ENCODE measurements around the gene PDX1. TPM values are rescaled to one million over a fixed set of nuclear protein-coding genes. Genes with fewer than 3 reads are reported as not detected.
A peak's percentile ranks its signal among the peaks of the same experiment; 100 is the strongest.

Gene PDX1
- total RNA-seq, 1 experiment from 2014 or later, result not detected

- TF ChIP-seq NFYB (CRISPR knock-in tag; conservative IDR thresholded peaks at IDR 0.05; ENCODE audit: low read depth) (peak; percentile 68; the same call in 1 of the 2 replicates), ZBTB21 (CRISPR knock-in tag; IDR thresholded peaks at IDR 0.05; ENCODE audit: borderline replicate concordance) (no peak), USF1 (CRISPR knock-in tag; IDR thresholded peaks at IDR 0.05) (peak; percentile 93; the same call in 1 of the 2 replicates)
- no peak overlapping the region for H3K27ac Mint-ChIP-seq
- H3K4me1 Mint-ChIP-seq, result peaks cover 53% of the 10 kb centered on the region
- no peak for ATAC-seq
- no peak overlapping the region for H3K4me3 Mint-ChIP-seq
- ChIA-PET CTCF (interaction anchor here (0.7 to 4.3 kb wide), 7 partner anchors 34 to 123 kb away, joined by 3 to 35 read pairs (median 7); no protein-coding TSS in a partner anchor), POLR2A (interaction anchor here (0.6 kb wide), 1 partner anchor 61 kb away, joined by 4 read pairs; no protein-coding TSS in a partner anchor)
- H3K9me3 Mint-ChIP-seq, result no peaks in the 10 kb centered on the region
- no peak for DNase-seq (ENCODE audit: low spot score)
- peaks cover 99% of the 10 kb centered on the region for H3K27me3 Mint-ChIP-seq (ENCODE audit: low read depth)
- H3K36me3 Mint-ChIP-seq, result peaks cover 3% of the 10 kb centered on the region; the same call in 1 of the 2 replicates
Observed at GRCh38 chr13:27919659-27919933, 204 bp upstream of the PDX1 start.

GRCh38 chr13:27920677-27921420 is 1.0 kb downstream of the PDX1 start:
- CTCF ChIA-PET, result interaction anchor here (0.7 to 4.3 kb wide), 7 partner anchors 33 to 94 kb away, joined by 3 to 35 read pairs (median 7); no protein-coding TSS in a partner anchor
- Mint-ChIP-seq H3K4me1 (peaks cover 46% of the 10 kb centered on the region), H3K27ac (no peak overlapping the region), H3K27me3 (ENCODE audit: low read depth) (peaks cover 99% of the 10 kb centered on the region), H3K9me3 (no peaks in the 10 kb centered on the region), H3K4me3 (peak overlapping the region; percentile 61), H3K36me3 (peaks cover 3% of the 10 kb centered on the region; the same call in 1 of the 2 replicates)
- POLR2A ChIA-PET, result no interaction called here
- ATAC-seq, result peak; percentile 9; the same call in 1 of the 2 replicates
- DNase-seq (ENCODE audit: low spot score), result peak; percentile 46
- TF ChIP-seq ZNF425 (CRISPR knock-in tag; conservative IDR thresholded peaks at IDR 0.05) (no peak), ZNF512 (CRISPR knock-in tag; IDR thresholded peaks at IDR 0.05; ENCODE audit: borderline replicate concordance) (no peak), TP53 (CRISPR knock-in tag; IDR thresholded peaks at IDR 0.05) (no peak), AFF4 (CRISPR knock-in tag; IDR thresholded peaks at IDR 0.05; ENCODE audit: borderline replicate concordance) (no peak), ZNF138 (CRISPR knock-in tag; conservative IDR thresholded peaks at IDR 0.05) (no peak), E2F1 (CRISPR knock-in tag; IDR thresholded peaks at IDR 0.05) (no peak), SOX15 (CRISPR knock-in tag; IDR thresholded peaks at IDR 0.05) (no peak), ATF1 (CRISPR knock-in tag; IDR thresholded peaks at IDR 0.05) (no peak), IRF1 (CRISPR knock-in tag; IDR thresholded peaks at IDR 0.05) (no peak), RELA (CRISPR knock-in tag; IDR thresholded peaks at IDR 0.05; ENCODE audit: borderline replicate concordance) (no peak), ARID4B (CRISPR knock-in tag; IDR thresholded peaks at IDR 0.05; ENCODE audit: borderline replicate concordance) (no peak), TEAD4 (CRISPR knock-in tag; IDR thresholded peaks at IDR 0.05) (no peak), CBFB (CRISPR knock-in tag; IDR thresholded peaks at IDR 0.05; ENCODE audit: low read depth) (no peak), CREB1 (CRISPR knock-in tag; IDR thresholded peaks at IDR 0.05) (no peak)

Data from WTC11 (cell line).